ENCODE measurements around the gene ARFGAP2. TPM values are rescaled to one million over a fixed set of nuclear protein-coding genes. Genes with fewer than 3 reads are reported as not detected.
A peak's percentile ranks its signal among the peaks of the same experiment; 100 is the strongest.

Gene ARFGAP2
- total and polyA plus RNA-seq, 9 of the 15 experiments (the other 6 are each of a cell fraction or from before 2014, with no cell fraction given): 29.1 to 140 (median 90.1) TPM

DNA sequence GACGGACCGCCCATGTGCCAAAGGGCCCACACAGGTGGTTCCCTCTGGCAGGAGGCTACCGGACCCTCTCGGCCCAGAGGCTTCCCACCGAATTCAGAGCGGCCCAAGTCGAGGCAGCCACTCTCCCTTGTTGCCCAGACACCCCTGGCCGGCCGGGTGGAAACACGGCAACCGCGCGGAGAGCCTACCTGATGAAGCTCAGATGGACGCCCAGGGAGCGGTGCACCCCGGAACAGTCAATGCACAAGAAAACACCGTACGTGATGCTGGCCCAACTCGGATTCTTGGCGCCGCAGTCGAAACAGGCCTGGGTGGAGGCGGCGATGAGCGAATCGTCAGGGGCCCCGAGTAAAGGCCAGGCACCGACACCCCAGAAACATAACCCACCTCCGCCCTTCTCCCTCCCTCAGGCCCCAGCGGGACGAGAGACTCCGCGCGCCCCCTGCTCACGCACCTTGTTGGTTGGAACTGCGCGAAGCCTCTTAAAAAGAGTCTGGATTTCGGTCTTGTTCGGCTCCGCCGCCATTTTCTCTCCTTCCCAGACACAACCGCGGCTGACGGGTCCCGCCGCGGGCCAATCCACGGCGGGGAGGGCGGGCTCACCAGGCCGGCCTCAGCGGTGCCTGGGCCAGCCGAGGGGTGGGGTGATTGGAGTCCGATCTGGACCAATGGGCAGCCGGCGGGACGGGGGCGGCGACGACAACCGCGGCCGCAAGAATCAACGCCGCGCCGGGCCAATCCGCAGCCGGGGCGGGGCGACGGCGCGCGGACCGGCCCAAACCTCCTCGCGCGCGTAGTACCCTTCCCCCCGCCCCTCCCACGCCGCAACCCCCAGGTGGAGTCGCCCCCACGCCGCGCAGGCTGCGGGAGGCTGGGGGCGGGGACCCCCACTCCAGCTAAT is at the start of gene ARFGAP2 (continued):
- TF ChIP-seq PPARD (CRISPR knock-in tag; IDR thresholded peaks at IDR 0.05) (no peak), ZBTB12 (CRISPR knock-in tag; IDR thresholded peaks at IDR 0.05) (no peak), SUPT5H (IDR thresholded peaks at IDR 0.05) (peak; percentile 87), ATF7 (IDR thresholded peaks at IDR 0.05) (peak; percentile 71), PRMT5 (CRISPR knock-in tag; IDR thresholded peaks at IDR 0.05) (0 out of 2 replicates have a peak, but pooled peaks have one; percentile 18), HLTF (IDR thresholded peaks at IDR 0.05) (no peak), PTRF (tag; IDR thresholded peaks at IDR 0.05) (no peak), ZNF740 (CRISPR knock-in tag; IDR thresholded peaks at IDR 0.05) (peak; percentile 41; the same call in 1 of the 2 replicates), ZNF740 (tag; IDR thresholded peaks at IDR 0.05) (no peak; a peak in 2 of 4 replicates), E4F1 (CRISPR knock-in tag; IDR thresholded peaks at IDR 0.05; ENCODE audit: borderline replicate concordance) (no peak), MTA1 (IDR thresholded peaks at IDR 0.05; ENCODE audit: borderline replicate concordance) (no peak), ZNF584 (CRISPR knock-in tag; IDR thresholded peaks at IDR 0.05; ENCODE audit: low read depth) (no peak), SIX5 (IDR thresholded peaks at IDR 0.05; ENCODE audit: borderline replicate concordance in 1 of 2, insufficient read depth in 1 of 2, low read depth in 1 of 2, low read length in 2 of 2) (no peak), SAFB (IDR thresholded peaks at IDR 0.05; ENCODE audit: borderline replicate concordance, low read depth, low read length) (peak; percentile 64), SP1 (CRISPR knock-in tag; IDR thresholded peaks at IDR 0.05) (peak; percentile 62; the same call in 1 of the 2 replicates), ZFP36 (IDR thresholded peaks at IDR 0.05; ENCODE audit: low read depth, low read length, partially characterized antibody) (no peak), CBX5 (IDR thresholded peaks at IDR 0.05; ENCODE audit: borderline replicate concordance, low read depth) (no peak), CEBPZ (IDR thresholded peaks at IDR 0.05; ENCODE audit: borderline replicate concordance, low read depth, low read length) (0 out of 2 replicates have a peak, but pooled peaks have one; percentile 37), FOXM1 (IDR thresholded peaks at IDR 0.05; ENCODE audit: low read depth) (no peak), FOXM1 (CRISPR knock-in tag; IDR thresholded peaks at IDR 0.05; ENCODE audit: low read depth) (no peak; the same call in 1 of the 2 replicates)
